ENCODE results near the gene GOLT1A.

- TF ChIP-seq CTCF (IDR thresholded peaks at IDR 0.05): no peak
- TF ChIP-seq POLR2AphosphoS5 (IDR thresholded peaks at IDR 0.05): no peak
- TF ChIP-seq POLR2A (IDR thresholded peaks at IDR 0.05): no peak
- no peak for TF ChIP-seq EP300 (IDR thresholded peaks at IDR 0.05)
These were observed 13.6 kb upstream of the GOLT1A start for GRCh38 chr1:204227351-204227750.
